Measurements from ENCODE around the gene ZNHIT2. TPM values are rescaled to one million over a fixed set of nuclear protein-coding genes. Genes with fewer than 3 reads are reported as not detected.

Gene ZNHIT2
- total RNA-seq, 1 experiment from 2014 or later = 27.4 TPM

- no TSS peak for BruUV-seq (replicated peaks)
- no peaks in the 10 kb centered on the region for H3K27me3 ChIP-seq (replicated peaks; ENCODE audit: insufficient read depth, low read depth, low read length, poor library complexity)
- H3K27ac ChIP-seq (ENCODE audit: low read depth, low read length, poor library complexity, severe bottlenecking) = no peak overlapping the region
- intact Hi-C loops (cut with micrococcal nuclease; ENCODE audit: unreplicated experiment) = no loop called here
- H3K4me3 ChIP-seq (ENCODE audit: low read depth, low read length, poor library complexity, severe bottlenecking) = no peak overlapping the region
- no peak for TF ChIP-seq EZH2 (IDR thresholded peaks at IDR 0.05; ENCODE audit: borderline replicate concordance, low read depth, low read length, poor library complexity, severe bottlenecking)
- no peak for TF ChIP-seq CTCF (conservative IDR thresholded peaks at IDR 0.05; ENCODE audit: low read depth, low read length)
- no peak for DNase-seq (ENCODE audit: low spot score)
- CTCF ChIA-PET = no interaction called here
- POLR2A ChIA-PET (ENCODE audit: low non-redundant PET) = no interaction called here
- peaks cover 11% of the 10 kb centered on the region for H3K36me3 ChIP-seq (ENCODE audit: insufficient read depth, low read length, poor library complexity, severe bottlenecking)
- peaks cover 3% of the 10 kb centered on the region for H3K4me1 ChIP-seq (ENCODE audit: insufficient read depth, low read length, poor library complexity, severe bottlenecking)
- no peaks in the 10 kb centered on the region for H3K9me3 ChIP-seq (ENCODE audit: low read depth, low read length, poor library complexity, severe bottlenecking)
Observed at GRCh38 chr11:65087827-65088226, 29.7 kb downstream of the ZNHIT2 start.

GRCh38 chr11:65087216-65087615 lies 30.3 kb downstream of the ZNHIT2 start:
- H3K9me3 ChIP-seq (ENCODE audit: low read depth, low read length, poor library complexity, severe bottlenecking) = no peaks in the 10 kb centered on the region
- peaks cover 14% of the 10 kb centered on the region for H3K36me3 ChIP-seq (ENCODE audit: insufficient read depth, low read length, poor library complexity, severe bottlenecking)
- H3K4me3 ChIP-seq (ENCODE audit: low read depth, low read length, poor library complexity, severe bottlenecking) = no peak overlapping the region
- no peak for DNase-seq (ENCODE audit: low spot score)
- no peaks in the 10 kb centered on the region for H3K27me3 ChIP-seq (replicated peaks; ENCODE audit: insufficient read depth, low read depth, low read length, poor library complexity)
- no peak for TF ChIP-seq CTCF (conservative IDR thresholded peaks at IDR 0.05; ENCODE audit: low read depth, low read length)
- no peak for TF ChIP-seq EZH2 (IDR thresholded peaks at IDR 0.05; ENCODE audit: borderline replicate concordance, low read depth, low read length, poor library complexity, severe bottlenecking)
- ChIA-PET CTCF (no interaction called here), POLR2A (ENCODE audit: low non-redundant PET) (no interaction called here)
- H3K4me1 ChIP-seq (ENCODE audit: insufficient read depth, low read length, poor library complexity, severe bottlenecking) = peaks cover 9% of the 10 kb centered on the region
- H3K27ac ChIP-seq (ENCODE audit: low read depth, low read length, poor library complexity, severe bottlenecking) = no peak overlapping the region
- BruUV-seq (replicated peaks) = no TSS peak
- intact Hi-C loops (cut with micrococcal nuclease; ENCODE audit: unreplicated experiment) = no loop called here

- H3K36me3 ChIP-seq (ENCODE audit: insufficient read depth, low read length, poor library complexity, severe bottlenecking) = peaks cover 18% of the 10 kb centered on the region
- ChIA-PET POLR2A (ENCODE audit: low non-redundant PET) (no interaction called here), CTCF (no interaction called here)
- no peaks in the 10 kb centered on the region for H3K27me3 ChIP-seq (replicated peaks; ENCODE audit: insufficient read depth, low read depth, low read length, poor library complexity)
- no TSS peak for BruUV-seq (replicated peaks)
- no peak overlapping the region for H3K4me3 ChIP-seq (ENCODE audit: low read depth, low read length, poor library complexity, severe bottlenecking)
- DNase-seq (ENCODE audit: low spot score) = no peak
- TF ChIP-seq CTCF (conservative IDR thresholded peaks at IDR 0.05; ENCODE audit: low read depth, low read length) = no peak
- TF ChIP-seq EZH2 (IDR thresholded peaks at IDR 0.05; ENCODE audit: borderline replicate concordance, low read depth, low read length, poor library complexity, severe bottlenecking) = no peak
- intact Hi-C loops (cut with micrococcal nuclease; ENCODE audit: unreplicated experiment) = no loop called here
- no peak overlapping the region for H3K27ac ChIP-seq (ENCODE audit: low read depth, low read length, poor library complexity, severe bottlenecking)
- peaks cover 12% of the 10 kb centered on the region for H3K4me1 ChIP-seq (ENCODE audit: insufficient read depth, low read length, poor library complexity, severe bottlenecking)
- H3K9me3 ChIP-seq (ENCODE audit: low read depth, low read length, poor library complexity, severe bottlenecking) = no peaks in the 10 kb centered on the region
Observed at GRCh38 chr11:65086809-65087208, 30.7 kb downstream of the ZNHIT2 start.

Data from A673 (cell line).